ENCODE results near the gene CCDC78.

CCDC78 gene

DNA sequence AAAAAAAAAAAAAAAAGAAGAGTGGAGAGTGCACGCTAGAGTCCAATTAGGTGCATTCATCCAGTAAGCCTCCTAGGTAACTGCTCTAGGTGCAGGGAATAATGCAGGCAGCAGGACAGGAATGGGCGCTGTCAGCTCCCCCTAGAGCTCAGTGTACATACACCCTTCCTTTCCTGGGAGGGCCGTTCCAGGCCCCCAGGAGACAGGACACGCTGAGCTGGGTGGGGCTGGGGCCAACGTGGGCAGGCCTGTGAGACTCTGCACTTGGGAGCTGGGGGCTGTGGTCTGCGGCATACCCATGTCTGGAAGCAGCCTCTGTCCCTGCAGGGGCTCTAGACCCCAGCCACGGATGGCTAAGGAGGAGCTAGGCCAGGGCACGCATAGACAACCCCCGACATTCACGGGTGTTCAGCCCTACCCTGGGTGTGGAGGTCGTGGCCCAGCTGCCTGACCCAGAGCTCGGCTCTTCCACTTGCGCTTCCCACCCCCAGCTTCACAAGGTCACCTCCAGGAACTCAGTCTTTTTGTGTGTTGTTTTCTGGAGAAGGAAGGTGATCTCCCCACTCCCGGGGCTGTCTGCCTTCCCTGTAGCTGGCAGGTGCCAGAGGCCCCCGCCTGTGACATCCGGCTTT, 6.3 kb downstream of the CCDC78 start:
- peaks cover 4% of the 10 kb centered on the region for H3K36me3 ChIP-seq (replicated peaks)
- no peaks in the 10 kb centered on the region for H3K27me3 ChIP-seq (replicated peaks)
- no peak for DNase-seq
- TF ChIP-seq, protein P1, sequence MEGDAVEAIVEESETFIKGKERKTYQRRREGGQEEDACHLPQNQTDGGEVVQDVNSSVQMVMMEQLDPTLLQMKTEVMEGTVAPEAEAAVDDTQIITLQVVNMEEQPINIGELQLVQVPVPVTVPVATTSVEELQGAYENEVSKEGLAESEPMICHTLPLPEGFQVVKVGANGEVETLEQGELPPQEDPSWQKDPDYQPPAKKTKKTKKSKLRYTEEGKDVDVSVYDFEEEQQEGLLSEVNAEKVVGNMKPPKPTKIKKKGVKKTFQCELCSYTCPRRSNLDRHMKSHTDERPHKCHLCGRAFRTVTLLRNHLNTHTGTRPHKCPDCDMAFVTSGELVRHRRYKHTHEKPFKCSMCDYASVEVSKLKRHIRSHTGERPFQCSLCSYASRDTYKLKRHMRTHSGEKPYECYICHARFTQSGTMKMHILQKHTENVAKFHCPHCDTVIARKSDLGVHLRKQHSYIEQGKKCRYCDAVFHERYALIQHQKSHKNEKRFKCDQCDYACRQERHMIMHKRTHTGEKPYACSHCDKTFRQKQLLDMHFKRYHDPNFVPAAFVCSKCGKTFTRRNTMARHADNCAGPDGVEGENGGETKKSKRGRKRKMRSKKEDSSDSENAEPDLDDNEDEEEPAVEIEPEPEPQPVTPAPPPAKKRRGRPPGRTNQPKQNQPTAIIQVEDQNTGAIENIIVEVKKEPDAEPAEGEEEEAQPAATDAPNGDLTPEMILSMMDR (IDR thresholded peaks at IDR 0.05; ENCODE audit: low read depth, low read length, missing control alignments) = peak; percentile 56
- no peak overlapping the region for H3K27ac ChIP-seq
- in situ Hi-C loops (cut with HindIII; ENCODE audit: low pct_ligation_motif_present, low sequenced_read_pairs) = loop anchor here (25.0 kb wide), 1 partner anchor 267 kb away; the partner anchor contains the start of gene SOX8
- H3K4me3 ChIP-seq (ENCODE audit: low read depth, low read length) = peak overlapping the region; percentile 65

DNA sequence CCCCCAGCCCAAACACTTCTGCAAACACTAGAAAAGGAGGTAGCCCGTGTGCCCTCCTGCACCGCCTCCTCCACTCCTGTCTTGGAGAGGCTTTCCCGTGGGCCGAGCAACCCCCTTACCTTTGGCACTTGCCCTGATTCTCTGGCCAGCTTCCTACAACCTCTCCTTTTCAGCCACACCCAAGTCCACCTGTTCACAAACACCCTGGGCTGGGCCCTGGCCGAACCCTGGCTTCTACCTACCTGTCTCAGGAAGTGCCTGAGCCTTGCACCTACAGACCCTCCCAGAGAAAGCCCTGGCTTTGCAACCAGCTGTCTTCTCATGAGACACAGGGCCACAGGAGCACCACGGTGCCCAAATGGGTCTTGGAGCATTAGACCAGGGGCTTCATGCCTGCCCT, 7.3 kb downstream of the CCDC78 start:
- no peak for DNase-seq
- Histone ChIP-seq H3K27me3 (replicated peaks) (no peaks in the 10 kb centered on the region), H3K27ac (no peak overlapping the region), H3K4me3 (ENCODE audit: low read depth, low read length) (no peak overlapping the region), H3K36me3 (replicated peaks) (peaks cover 4% of the 10 kb centered on the region)
- TF ChIP-seq, protein P1 (IDR thresholded peaks at IDR 0.05; ENCODE audit: low read depth, low read length, missing control alignments) = no peak
- in situ Hi-C loops (cut with HindIII; ENCODE audit: low pct_ligation_motif_present, low sequenced_read_pairs) = loop anchor here (25.0 kb wide), 1 partner anchor 268 kb away; the partner anchor contains the start of gene SOX8

DNA sequence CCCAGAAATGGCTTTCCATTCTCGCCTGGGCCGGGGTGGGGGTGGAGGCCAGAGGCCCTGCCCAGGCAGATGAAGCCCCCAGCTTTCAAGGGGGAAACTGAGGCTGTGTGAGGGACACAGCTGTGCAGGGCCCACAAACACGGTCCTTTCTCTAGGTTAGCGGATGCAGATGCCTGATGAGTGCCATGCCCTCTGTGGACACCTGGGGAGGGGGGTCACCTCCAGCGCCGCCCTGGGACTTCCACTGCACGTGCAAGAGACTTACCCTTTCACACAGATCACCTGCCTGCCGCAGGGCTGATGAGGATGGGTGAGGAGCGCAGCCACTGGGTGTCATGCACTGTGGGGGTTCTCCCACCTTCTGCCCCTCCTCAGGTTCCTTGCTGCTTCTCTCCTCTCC, 7.9 kb downstream of the CCDC78 start:
- H3K4me3 ChIP-seq (ENCODE audit: low read depth, low read length) = no peak overlapping the region
- DNase-seq = no peak
- H3K27me3 ChIP-seq (replicated peaks) = no peaks in the 10 kb centered on the region
- TF ChIP-seq, protein P1 (IDR thresholded peaks at IDR 0.05; ENCODE audit: low read depth, low read length, missing control alignments) = no peak
- peaks cover 4% of the 10 kb centered on the region for H3K36me3 ChIP-seq (replicated peaks)
- in situ Hi-C loops (cut with HindIII; ENCODE audit: low pct_ligation_motif_present, low sequenced_read_pairs) = loop anchor here (25.0 kb wide), 1 partner anchor 269 kb away; the partner anchor contains the start of gene SOX8
- H3K27ac ChIP-seq = no peak overlapping the region

DNA sequence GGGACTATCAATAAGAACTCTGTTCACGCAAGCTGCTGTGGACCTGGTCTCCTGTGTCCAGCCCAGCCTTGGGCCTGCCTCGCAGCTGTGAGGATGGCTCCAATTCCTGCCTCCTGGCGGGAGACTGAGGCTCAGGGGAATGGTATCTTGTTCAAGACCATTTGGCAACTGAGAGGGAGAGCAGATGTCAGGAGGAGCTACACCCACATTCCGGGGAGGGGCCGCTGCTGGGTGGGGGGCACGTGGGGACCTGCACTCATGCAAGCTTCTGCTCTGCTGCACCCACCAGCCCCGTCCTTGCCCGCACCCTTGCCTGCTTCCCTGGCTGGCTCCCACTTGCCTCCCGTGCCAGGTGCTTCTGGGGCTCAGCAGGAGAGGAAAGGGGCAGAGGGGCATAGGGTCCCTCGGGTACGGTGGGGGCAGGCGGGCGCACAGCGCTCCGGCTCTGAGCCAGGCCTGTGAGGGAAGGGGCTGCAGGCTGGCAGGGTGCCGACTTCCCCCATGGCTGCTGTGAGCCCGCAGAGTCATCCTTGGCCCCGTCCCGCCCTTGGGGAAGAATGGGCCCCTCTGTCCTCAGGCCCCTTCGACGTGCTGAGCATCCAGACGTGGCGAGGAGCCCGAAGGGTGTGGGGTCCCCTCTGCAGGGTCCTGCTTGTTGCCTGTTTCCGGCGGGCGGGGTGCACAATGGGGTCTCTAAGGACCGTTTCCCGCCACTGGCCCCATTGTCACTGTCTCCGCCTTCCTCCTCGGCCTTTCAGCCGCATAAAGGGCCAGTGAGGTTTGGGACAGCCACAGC, 8.6 kb downstream of the CCDC78 start:
- no peak for DNase-seq
- in situ Hi-C loops (cut with HindIII; ENCODE audit: low pct_ligation_motif_present, low sequenced_read_pairs) = loop anchor here (25.0 kb wide), 1 partner anchor 270 kb away; the partner anchor contains the start of gene SOX8
- Histone ChIP-seq H3K36me3 (replicated peaks) (peaks cover 2% of the 10 kb centered on the region), H3K27ac (no peak overlapping the region), H3K4me3 (ENCODE audit: low read depth, low read length) (no peak overlapping the region), H3K27me3 (replicated peaks) (no peaks in the 10 kb centered on the region)
- TF ChIP-seq, protein P1 (IDR thresholded peaks at IDR 0.05; ENCODE audit: low read depth, low read length, missing control alignments) = no peak

DNA sequence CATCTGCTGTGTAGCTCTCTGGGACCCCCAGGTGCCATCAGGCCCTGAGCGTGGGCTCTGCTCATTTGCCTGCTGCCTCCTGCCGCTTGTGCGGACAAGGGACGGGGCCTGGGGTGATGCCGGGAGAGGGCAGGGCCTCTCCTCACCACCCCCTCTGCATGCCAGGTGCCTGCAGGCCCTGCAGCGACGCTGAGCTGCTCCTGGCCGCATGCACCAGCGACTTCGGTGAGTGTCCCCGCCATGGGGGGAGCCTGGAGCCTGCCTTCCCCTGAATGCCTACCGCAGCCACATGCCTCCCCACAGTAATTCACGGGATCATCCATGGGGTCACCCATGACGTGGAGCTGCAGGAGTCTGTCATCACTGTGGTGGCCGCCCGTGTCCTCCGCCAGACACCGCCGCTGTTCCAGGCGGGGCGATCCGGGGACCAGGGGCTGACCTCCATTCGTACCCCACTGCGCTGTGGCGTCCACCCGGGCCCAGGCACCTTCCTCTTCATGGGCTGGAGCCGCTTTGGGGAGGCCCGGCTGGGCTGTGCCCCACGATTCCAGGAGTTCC, 9.4 kb downstream of the CCDC78 start:
- Histone ChIP-seq H3K36me3 (replicated peaks) (peaks cover 2% of the 10 kb centered on the region), H3K27me3 (replicated peaks) (no peaks in the 10 kb centered on the region), H3K27ac (no peak overlapping the region), H3K4me3 (ENCODE audit: low read depth, low read length) (peak overlapping the region; percentile 55)
- TF ChIP-seq, protein P1 (IDR thresholded peaks at IDR 0.05; ENCODE audit: low read depth, low read length, missing control alignments) = no peak
- no peak for DNase-seq
- in situ Hi-C loops (cut with HindIII; ENCODE audit: low pct_ligation_motif_present, low sequenced_read_pairs) = loop anchor here (25.0 kb wide), 1 partner anchor 270 kb away; the partner anchor contains the start of gene SOX8

Measured in brain microvascular endothelial cell (primary cell).